ENCODE data around the gene ARHGAP30.

The ARHGAP30 gene

DNA sequence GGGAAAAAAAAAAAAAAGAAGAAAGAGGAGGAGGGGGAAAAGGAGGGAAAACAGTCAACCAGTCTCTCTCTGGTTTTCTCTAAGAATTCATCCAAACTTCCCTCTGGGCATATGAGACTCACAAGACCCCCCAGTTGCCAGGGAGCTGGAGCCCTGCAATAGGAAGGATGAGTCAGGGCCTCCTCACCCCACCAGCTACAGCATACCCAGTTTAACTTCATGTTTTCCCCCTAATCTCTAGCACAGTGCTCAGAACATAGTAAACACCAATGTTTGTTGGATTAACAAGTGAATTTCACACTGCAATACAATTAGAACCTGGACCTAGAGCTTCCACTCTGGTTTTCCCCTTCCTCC is 56.6 kb downstream of the ARHGAP30 start:
- FAIRE-seq (no peak), DNase-seq (ENCODE audit: low spot score) (no peak)

- DNase-seq (ENCODE audit: low spot score) (no peak), FAIRE-seq (no peak)
Observed at GRCh38 chr1:161012420-161012819, 57.3 kb downstream of the ARHGAP30 start.

- no peak for FAIRE-seq
Observed at GRCh38 chr1:161009602-161010211, 60.0 kb downstream of the ARHGAP30 start.

DNA sequence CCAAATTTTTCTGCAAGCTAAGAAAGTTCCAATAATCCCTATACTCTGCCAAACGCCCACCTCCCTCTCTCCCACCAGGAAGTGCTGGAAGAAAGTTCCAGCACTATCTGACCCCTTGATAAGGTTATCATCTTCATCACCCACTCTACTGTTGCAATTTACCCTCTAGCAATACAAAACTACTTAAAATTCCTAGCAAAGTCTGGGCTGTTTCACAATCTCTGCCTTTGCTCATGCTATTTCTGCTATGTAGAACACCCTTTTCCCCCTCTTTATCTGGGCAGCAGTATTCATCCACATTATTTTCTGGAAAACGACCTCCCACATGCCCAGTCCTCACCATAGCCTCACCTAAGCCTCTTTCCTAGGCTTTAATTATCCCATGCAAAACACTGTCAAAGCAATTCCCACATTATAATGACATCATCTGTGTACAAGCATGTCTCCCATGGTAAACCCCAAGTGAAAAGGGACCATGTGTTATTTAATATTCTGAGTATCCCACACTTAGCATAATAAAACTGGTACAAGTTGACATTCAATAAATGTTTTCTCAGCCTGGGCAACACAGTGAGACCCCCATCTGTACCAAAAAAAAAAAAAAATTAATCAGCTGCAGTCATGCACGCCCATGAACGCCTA is 60.7 kb downstream of the ARHGAP30 start:
- FAIRE-seq, result no peak
- no peak for DNase-seq (ENCODE audit: low spot score)

More at GRCh38 chr1:161009602-161010211, 60.0 kb downstream of the ARHGAP30 start:
- DNase-seq (ENCODE audit: low spot score), result no peak

DNA sequence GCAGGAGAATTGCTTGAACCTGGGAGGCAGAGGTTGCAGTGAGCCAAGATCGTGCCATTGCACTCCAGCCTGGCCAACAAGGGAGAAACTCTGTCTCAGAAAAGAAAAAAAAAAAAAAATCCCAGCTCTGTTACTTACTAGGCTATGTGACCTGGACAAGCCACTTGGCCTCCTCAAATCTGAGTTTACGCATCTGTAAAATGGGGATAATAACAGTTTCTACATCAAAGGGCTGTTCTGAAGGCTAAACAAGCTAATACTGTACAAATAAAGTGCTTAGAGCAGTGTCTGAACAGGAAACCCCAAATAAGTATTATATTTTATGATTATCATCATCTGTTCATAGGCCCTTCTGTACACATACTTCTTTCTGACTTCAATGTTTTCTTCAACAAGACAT is 62.3 kb downstream of the ARHGAP30 start:
- DNase-seq (ENCODE audit: low spot score) (no peak), FAIRE-seq (no peak)

GRCh38 chr1:161006563-161006962 is 63.1 kb downstream of the ARHGAP30 start:
- no peak for FAIRE-seq

DNA sequence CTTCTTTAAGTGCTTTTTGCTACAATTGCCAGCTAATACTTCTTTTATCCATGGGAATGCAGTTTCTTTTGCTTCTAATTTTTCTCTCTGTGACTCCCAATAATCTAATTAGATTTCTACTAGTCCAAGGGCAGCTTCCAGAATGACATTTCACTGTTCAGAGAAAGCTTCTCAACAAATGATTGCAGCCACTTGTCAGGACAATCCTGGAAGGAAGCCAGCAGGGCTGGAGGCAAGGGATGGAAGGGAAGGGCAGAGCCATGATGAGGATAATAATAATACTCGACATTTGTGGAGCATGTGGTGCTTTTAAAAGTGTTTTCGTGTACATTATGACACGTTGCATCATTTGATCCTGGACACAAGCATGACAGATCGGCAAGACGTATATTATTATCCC is 68.2 kb downstream of the ARHGAP30 start:
- DNase-seq (ENCODE audit: low spot score) (no peak), FAIRE-seq (no peak)

More at GRCh38 chr1:161006563-161006962, 63.1 kb downstream of the ARHGAP30 start:
- no peak for DNase-seq (ENCODE audit: low spot score)

DNA sequence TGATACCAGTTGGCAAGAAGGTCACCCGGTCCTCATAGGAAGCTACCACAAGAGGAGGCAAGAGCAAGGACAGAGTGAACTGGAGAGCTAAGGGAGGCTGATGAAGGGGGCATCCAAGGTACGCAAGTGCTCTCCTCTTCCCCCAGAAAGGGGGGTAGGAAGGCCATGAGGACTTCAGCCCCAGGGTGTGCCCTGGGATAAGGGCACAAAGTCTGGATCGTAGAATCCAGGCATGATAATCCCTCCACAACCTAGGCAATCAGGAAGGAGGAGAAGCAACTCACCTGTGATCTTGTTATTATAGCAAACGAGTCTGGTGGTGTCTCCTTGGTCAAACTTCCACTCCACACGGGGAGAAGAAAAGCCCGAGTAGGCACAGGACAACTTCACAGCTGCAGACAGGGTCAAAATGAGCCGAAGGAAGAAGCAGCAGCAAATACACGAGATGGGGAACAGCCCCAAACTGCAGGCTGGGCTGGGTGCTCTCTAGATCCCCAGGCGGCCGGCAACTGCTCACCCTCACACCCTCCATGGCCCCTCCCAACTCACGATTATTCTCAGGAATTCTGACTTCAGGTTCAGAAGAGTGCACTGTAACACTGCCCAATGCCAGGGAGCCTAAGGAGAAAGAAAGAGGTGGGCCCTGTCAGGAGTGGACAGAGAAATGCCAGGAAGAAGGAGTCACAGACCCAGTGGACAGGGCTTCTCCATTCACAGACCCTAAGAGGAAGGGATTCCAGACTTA is 68.8 kb downstream of the ARHGAP30 start:
- FAIRE-seq, result no peak
- DNase-seq (ENCODE audit: low spot score), result no peak

GRCh38 chr1:160999376-160999775 is 70.3 kb downstream of the ARHGAP30 start:
- FAIRE-seq, result no peak
- no peak for DNase-seq (ENCODE audit: low spot score)

DNA sequence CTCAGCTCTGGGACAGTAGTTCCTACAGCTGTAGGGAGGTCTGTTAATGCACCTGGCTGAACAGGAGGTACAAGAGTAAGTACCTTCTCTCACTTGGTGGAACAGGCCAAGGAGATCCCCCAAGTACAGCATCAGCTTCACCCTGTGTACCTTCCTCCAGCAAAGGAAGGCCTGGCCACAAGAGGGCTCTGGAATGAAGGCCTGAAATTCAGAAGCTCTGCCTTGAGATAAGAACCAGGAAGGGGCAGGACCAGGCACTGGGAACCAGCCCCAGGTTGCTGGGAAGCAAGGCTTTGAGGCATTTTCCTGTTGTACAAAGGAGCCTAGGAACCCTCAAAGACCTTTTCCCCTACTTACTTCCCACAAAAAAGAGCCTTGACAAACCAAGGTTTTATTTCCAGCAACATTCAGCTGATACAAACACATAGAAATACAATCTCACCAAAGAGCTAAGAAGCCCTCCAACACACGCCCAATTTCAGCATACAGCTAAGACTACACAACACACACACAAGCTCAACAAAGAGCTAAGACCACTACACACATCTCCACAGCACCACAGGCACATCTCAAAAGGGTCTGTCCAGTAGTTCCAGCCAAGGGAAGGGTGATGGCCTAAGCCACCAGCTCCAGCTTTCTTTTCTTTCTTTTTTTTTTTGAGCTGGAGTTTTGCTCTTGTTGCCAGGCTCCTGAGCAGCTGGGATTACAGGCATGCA is 72.2 kb downstream of the ARHGAP30 start:
- DNase-seq (ENCODE audit: low spot score) (peak; percentile 50), FAIRE-seq (no peak)

Data from urothelium cell line (cell line).